Lower leg skin (tissue), 3 donors: ENCODE data around the gene RBM17.

Experiments used
- POLR2A ChIP-seq, 2 donors: fragments of 450-650 bp; IDR thresholded peaks; one replicate each; pipeline ENCODE4 v1.6.1; 2016 to 2017; ENCODE audit warnings: antibody characterized with exemption in 2 of 2, mild to moderate bottlenecking in 1 of 2, moderate library complexity in 1 of 2
- TF ChIP-seq, protein P1 (sequence below), 3 donors: fragments of 450-650 bp; IDR thresholded peaks; one replicate each; pipeline ENCODE4 v1.5.1; 2016; ENCODE audit warnings: antibody characterized with exemption in 3 of 3, mild to moderate bottlenecking in 3 of 3, moderate library complexity in 2 of 3

DNA sequence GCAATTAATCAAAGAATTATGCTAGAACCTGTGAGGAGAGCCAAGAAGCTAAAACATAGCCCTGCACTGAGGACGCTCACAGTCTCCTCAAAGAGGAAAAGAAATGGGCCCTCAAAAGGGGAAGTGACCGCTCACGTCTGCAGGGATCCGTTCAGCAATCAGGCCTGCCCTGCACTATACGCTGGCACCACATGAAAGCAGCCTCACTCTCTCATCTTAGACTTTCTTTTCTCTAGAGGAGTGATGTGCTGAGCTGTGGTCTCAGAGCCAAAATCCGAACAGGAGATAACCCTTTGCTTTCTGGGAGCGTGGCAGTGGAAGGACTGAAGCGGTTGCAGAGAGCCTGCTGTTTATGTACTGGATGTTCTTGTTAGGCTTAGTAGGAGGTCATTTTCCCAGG lies 20.4 kb upstream of the RBM17 start:
- TF ChIP-seq, protein P1, sequence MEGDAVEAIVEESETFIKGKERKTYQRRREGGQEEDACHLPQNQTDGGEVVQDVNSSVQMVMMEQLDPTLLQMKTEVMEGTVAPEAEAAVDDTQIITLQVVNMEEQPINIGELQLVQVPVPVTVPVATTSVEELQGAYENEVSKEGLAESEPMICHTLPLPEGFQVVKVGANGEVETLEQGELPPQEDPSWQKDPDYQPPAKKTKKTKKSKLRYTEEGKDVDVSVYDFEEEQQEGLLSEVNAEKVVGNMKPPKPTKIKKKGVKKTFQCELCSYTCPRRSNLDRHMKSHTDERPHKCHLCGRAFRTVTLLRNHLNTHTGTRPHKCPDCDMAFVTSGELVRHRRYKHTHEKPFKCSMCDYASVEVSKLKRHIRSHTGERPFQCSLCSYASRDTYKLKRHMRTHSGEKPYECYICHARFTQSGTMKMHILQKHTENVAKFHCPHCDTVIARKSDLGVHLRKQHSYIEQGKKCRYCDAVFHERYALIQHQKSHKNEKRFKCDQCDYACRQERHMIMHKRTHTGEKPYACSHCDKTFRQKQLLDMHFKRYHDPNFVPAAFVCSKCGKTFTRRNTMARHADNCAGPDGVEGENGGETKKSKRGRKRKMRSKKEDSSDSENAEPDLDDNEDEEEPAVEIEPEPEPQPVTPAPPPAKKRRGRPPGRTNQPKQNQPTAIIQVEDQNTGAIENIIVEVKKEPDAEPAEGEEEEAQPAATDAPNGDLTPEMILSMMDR (IDR thresholded peaks at IDR 0.05) = no peak
- no peak for TF ChIP-seq POLR2A (IDR thresholded peaks at IDR 0.05)
